GM21367 (cell line): ENCODE results near the gene ZNF215.
"Not testable (repeated sequence)": the region's sequence is repeated elsewhere in the genome, so short reads cannot be mapped to it uniquely, and the experiment has no call there.

Experiments
- ATAC-seq: cut with Tn5 transposase; IDR thresholded peaks from one replicate; pipeline ENCODE4 v1.9.1; 2021; ENCODE audit not compliant: unreplicated experiment

Gene ZNF215

DNA sequence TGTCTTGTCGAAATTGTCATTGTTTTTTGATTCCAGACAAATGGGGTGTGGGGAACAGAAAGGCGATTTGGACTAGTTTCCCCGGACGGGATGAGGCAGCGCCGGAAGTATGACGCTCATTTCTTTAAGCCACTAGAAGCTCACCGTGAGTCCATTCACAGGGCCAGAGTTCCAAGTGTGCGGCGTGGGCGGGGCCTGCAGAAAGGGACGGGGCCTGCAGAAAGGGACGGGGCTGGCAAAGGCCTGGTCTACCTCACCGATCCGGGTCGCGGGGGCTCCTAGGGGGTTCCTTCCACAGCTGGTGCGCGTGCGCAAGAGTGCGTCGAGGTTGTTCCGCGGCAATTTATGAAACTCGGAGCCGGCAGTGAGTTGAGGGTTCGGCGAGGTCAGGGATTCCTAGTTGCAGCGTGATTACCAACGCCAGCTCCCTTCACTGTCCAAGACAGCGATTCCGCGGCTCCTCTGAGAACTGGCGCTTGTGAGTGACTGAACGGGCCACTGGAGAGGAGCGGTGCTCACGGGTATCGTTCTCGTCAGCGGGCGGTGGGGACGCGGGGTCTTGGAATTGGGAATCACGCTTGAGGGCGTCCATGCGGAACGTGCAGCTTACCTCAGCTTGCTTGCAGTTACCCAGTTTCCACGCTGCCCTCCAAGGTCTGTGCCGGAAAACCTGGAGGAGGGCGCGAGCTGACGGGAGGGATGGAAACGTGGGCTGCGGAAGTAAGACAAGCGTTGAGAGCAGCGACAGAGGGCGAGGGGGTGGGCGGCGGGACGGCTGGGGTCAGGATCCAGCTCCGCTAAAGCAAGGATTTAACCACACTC lies at the start of gene ZNF215:
Gene ZNF215, plus strand, starts transcription at position 219 of the 822 bp plus-strand sequence. CDS start 5,847 bp downstream, outside the sequence.
- peak; percentile 75 for ATAC-seq

DNA sequence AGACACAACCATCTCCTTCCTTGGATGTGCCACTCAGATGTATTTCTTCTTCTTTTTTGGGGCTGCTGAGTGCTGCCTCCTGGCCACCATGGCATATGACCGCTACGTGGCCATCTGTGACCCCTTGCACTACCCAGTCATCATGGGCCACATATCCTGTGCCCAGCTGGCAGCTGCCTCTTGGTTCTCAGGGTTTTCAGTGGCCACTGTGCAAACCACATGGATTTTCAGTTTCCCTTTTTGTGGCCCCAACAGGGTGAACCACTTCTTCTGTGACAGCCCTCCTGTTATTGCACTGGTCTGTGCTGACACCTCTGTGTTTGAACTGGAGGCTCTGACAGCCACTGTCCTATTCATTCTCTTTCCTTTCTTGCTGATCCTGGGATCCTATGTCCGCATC lies 49.3 kb upstream of the ZNF215 start:
- no peak for ATAC-seq

DNA sequence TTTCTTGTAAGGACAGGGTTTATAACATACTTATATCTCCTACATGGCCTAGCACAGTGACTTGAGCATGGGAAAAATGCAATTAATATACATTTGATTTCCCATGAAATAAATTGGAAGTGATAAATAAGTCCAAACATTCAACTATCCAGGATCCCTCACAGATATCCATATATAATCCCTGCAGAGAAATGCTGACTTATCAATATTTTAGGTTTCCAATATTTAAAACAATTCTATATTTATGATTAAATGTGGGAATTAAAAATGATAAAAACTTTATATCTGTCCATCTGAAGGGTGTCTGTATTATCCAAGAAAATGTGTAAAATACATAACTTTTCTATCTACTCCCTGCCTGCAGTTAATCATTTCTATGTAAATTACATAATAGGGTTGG lies 43.5 kb upstream of the ZNF215 start:
- ATAC-seq: no peak

DNA sequence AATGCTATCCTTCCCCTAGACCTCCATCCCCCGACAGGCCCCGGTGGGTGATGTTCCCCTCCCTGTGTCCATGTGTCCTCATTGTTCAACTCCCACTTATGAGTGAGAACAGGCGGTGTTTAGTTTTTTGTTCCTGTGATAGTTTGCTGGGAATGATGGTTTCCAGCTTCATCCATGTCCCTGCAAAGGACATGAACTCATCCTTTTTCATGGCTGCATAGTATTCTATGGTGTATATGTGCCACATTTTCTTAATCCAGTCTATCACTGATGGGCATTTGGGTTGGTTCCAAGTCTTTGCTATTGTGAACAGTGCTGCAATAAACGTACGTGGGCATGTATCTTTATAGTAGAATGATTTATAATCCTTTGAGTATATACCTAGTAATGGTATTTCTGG lies 38.5 kb upstream of the ZNF215 start:
- ATAC-seq: not testable (repeated sequence)

DNA sequence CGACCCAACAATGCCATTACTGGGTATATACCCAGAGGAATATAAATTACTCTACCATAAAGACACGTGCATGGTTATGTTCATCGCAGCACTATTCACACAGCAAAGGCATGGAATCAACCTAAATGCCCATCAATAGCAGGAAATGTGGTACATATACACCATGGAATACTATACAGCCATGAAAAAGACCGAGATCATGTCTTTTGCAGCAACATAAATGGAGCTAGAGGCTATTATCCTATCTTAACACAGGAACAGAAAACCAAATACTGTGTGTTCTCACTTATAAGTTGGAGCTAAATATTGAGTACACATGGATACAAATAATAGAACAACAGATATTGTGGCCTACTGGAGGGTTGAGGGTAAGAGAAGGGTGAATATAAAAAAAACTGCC lies 37.4 kb upstream of the ZNF215 start:
- no peak for ATAC-seq

DNA sequence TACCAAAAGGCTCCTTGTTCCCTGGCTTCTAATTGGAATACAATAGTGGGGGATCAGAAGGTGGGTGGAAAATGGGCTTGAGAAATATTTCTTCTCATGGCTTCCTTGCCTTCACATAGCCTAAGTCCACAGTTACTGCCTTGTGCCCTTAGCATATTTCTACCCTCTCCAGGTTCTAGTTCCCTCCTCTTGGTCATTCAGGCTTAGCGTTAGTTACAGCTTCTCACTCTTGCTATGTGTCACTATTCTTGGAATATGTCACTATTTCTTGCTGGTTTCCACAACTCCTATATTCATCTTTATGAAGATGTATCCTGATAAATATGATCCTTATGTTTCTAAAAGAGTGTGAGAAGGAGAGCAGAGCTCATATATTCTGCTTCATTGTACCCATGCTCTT lies 36.4 kb upstream of the ZNF215 start:
- ATAC-seq: no peak

DNA sequence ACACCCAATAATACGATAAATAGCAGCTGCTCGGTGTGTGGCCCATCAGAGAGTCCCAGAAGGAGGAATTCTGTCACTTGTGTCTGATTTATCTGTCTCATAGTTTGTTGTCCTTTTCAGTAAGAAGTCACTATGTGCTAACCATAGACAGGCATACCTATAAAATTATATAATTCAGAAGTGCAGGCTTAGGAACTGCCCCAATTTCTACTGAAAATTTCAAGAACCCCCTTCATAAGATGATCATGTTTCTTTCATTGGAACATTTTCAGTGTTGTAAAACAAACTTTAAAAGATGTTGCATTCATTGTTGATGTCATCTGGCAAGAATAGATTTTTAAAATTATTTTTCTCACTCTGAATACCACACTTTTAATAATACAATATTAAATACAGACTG lies 33.8 kb upstream of the ZNF215 start, which contains the start of gene OR2D2:
Gene OR2D2, minus strand, starts transcription at position 101 of the 400 bp plus-strand sequence. Its CDS starts 0 bp downstream, at position 101.
- ATAC-seq: no peak

DNA sequence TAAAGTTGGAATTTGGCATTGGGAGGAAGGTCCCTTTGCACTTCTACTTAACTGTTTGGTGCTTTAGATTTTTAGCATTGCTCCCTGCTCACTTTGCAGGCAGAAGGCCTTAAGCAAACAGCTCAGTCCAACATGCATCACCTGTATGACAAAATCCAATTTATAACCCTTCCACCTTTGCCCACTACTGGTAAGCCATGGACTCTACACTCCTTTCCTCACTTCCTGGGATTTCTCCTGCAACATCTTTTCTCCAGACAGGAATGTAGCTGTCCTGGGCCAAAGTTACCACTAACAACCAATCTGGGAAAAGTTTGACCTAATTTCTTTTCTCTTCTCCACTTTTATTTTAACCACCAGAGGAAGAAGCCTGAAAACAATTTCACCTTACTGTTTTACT lies 32.1 kb upstream of the ZNF215 start:
- ATAC-seq: no peak

DNA sequence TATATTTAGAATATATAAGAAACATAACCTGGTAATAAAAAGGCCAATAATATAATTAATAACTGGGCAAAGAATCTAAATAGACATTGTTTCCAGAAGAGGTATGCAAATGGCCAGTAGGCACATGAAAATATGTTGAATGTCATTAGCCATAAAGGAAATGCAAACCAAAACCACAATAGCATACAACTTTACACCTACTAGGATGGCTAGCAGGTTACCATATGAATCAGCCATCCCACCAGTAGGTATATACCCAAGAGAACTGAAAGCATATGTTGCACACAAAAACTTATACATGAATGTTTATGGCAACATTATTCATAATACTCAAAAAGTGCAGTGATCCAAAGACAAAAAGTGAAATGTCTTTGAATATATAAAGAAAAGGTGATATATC lies 31.2 kb upstream of the ZNF215 start:
- peak; percentile 92 for ATAC-seq

DNA sequence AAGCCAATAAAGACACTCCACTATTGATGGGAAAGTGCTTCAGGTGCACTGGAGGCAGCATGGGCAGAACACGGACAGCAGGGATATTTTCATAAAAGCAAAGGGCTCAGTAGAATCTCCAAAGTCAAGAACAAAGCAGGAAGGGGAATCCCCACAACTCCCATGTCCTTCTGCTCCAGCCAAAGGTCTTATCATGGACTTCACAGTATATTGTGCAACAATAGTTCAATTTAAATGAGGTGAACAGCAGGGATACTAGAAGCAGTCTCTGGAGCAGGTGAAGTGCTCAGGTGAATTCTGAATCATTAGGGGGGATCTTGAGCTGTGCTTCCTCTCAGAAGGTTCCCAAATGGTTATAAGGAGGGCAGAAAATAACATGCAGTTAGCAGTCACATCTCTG lies 27.3 kb upstream of the ZNF215 start:
- no peak for ATAC-seq

DNA sequence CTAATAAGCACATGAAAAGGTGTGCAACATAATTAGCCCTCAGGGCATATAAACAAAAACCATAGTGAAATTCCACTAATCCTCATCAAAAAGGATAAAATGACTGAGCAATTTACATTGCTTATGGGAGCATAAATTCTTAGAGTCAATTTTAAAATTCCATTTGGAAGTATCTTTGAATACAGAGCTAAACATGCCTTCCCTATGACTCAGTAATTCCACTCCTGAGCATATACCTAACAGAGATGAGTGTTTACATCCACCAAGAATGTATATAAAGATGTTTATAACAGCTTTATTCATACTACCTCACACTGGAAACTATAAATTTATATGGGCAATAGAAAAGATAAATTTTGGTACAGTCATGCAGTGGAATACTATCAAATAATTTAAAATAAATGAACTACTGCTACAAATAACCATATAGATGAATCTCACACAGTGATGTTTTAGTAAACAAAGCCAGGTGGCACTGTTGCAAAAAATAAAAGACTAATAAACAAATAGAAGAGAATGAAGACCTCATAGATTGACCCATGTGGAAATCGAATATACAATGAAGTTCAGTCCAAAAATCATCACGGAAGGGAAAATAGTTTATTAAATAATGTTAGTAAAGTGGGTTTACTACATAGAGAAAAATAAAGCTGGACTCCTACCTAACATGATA lies 25.8 kb upstream of the ZNF215 start:
- no peak for ATAC-seq

DNA sequence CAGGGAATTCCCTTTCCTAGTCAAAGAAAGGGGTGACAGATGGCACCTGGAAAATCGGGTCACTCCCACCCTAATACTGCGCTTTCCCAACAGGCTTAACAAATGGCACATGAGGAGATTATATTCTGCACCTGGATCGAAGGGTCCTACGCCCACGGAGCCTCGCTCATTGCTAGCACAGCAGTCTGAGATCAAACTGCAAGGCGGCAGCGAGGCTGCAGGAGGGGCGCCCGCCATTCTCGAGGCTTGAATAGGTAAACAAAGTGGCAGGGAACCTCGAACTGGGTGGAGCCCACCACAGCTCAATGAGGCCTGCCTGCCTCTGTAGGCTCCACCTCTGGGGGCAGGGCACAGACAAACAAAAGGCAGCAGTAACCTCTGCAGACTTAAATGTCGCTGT lies 21.4 kb upstream of the ZNF215 start:
- not testable (repeated sequence) for ATAC-seq

DNA sequence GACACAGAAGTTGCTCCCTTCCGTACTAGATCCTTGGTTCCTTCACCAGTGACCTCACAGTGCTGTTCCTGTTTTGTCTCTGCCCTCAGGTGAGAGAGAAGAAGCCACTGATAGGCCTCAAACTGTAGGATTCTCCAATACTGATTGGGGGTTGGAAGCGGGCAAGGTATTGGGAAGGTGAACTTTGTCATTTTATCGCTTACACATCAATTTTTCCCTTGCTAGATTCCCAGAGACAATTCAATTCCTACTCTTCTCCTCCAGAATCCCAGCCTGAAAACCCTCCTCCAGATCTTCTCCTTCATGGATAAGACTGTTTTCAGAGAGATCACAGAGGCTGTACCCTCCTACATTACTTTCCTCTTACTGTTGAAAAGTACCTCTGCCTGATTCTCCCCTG lies 14.8 kb upstream of the ZNF215 start:
- no peak for ATAC-seq

DNA sequence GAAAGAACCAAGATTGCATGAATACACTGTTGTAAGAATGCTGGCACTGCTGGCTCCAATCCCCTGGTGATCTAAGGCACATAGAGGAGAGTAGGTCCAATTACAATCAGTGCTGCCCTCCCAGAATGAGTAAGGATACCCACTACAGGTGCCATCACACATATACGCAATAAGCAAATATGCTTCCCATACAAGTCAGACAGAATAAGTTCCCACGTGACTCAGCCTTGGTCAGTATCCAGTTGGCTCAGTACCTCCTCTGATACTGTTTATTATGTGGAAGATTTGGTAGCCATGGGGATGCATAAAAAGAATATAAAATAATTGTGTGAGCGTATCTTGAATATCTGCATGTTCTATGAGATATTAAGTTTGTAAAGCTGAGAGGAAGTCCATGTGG lies 14.3 kb upstream of the ZNF215 start:
- no peak for ATAC-seq

DNA sequence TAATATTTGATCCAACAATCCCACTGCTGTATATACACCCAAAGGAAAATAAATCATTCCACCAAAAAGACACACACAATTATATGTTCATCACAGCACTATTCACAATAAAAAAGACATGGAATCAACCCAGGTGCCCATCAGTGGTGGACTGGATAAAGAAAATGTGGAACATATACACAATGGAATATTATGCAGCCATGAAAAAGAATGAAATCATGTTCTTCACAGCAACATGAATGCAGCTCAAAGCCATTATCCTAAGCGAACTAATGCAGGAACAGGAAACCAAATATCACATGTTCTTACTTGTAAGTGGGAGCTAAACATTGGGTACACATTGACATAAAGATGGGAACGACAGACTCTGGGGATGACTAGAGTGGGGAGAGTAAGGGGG lies 6.5 kb upstream of the ZNF215 start:
- ATAC-seq: no peak

DNA sequence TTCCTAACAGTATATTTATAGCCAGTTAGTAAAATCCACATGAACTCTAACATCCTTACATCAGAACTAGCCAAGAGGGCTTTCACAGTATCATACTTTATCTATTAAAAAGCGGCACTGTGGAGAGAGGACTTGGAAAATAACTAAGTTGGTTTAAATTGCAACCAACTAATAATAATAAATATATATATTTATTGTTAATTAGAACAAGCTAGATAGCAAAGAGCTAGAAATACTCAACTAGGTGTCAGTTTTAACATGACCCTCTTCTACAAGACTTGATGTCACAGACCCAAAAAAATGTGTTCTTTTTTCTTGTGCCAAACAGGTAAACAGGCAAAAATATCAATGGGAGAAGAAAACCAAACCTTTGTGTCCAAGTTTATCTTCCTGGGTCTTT lies 5.5 kb upstream of the ZNF215 start, which contains the start of gene OR2D3:
Gene OR2D3, plus strand, starts transcription at position 301 of the 400 bp plus-strand sequence. Its CDS starts 0 bp downstream, at position 301.
- ATAC-seq: no peak

DNA sequence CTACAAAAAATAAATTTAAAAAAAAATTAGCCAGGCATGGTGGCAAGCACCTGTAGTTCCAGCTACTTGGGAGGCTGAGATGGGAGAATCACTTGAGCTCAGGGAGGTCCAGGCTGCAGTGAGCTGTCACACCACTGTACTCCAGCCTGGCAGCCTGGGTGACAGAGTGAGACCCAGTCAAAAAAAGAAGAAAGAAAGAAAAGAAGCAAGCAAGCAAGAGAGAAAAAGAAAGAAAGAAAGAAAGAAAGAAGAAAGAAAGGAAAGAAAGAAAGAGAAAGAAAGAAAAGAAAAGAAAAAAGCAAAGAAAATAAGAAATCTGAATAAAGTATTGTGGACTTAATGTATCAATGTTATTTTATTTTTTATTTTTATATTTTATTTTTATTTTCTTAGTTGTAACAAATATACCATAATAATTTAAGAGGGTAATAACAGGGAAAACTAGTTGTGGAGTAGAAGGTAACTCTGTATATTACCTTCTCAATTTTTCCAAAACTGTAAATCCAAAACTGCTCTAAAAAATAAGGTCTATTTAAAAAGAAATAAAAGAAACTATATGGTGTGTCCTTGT lies 1.1 kb upstream of the ZNF215 start:
- no peak for ATAC-seq

DNA sequence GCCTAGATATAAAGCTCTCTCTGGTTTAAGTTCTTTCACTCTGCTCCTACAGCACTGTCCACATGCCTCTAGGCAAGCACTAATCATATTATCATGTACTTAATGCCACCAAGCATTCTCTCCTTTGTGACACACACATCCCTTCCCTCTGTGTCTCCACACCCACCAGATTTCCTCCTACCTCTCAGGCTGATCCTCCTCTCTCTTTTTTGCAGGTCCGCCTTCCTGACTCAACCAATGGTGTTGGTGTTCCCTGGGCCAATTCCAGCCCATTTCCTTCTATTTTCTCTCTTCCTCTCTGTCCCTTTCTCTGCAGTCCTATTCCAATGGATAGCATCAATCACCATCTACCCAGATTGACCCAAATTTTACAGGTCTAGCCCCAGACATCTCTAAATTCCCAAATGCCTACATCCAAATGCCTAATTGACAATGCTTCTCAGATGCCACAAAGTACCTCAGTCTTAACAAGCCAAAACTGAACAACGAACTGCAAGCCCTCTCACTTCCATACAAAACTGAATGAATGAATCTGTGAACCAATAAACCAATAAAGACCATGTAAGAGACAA lies 504 bp upstream of the ZNF215 start:
- ATAC-seq: peak; percentile 6

DNA sequence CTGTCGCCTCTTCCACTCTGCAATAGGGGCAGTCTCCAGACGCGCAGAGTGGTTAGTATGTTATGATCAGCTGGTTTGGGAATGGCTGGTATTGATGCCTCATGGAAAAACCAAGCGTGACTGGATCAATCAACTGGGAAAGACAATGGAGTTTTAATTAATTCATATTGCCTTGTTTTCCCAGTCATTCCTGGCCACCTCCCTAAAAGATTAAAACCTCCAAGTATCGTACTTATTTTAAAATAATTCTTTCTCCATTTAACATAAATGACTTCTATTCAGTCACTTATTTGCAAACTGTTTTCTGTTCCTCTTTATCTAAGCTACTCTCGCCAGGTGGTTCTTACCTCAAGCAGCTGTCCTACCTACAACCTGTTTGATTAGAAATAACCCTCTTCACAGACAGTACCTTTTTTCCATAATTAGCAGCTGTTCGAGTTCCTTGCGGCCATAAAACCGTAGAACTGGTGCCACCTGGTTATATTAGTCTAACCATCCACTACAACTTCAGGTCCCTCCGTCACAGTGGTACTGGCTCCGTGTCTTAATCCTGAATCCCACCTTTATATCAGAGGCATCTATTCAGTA lies 898 bp downstream of the ZNF215 start:
- peak; percentile 52 for ATAC-seq

DNA sequence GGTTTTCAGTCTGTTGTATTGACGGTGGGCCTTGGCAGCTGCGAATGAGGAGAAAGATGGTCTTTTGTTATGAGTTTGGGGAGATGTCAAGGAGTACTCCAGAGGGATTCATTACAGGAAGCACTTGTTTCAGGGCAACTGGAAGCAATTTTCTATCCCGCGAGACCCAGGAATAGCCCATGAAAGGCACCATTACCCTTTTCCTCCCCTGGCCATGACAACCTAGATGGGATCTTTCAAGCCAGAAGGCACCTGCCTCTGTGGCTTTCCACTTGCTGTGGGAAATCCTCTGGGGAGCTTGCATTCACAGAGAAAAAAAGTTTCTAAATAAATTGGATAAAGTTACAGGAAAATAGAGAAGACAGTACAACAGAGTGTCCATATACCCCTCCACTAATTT lies 2.7 kb downstream of the ZNF215 start:
- no peak for ATAC-seq

DNA sequence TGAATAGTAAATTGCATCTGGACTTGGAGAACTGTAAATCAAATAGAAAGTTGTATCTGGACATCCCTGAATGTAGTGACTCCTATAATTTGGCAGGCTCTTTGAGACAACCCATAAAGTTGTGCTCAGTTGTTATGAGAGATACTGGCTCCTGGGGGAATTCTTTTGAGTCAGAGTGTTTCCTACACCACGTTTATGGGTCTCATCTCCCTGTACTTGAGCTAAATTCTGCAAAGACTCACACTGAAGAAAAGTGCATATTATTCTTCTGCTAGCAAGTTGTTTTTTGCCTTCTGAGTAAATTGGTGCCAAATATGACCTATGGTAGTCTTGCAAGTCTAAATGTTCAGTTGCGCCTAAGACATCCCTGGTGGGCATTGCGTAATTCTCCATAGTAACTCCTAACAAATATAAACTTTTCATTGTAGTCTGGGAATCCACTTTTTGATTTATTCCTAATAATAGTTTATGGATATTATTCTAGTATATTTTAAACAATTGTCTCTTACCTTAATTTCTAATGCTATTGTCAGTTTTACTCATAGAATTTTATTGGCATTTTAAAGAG lies 5.0 kb downstream of the ZNF215 start:
- ATAC-seq: no peak
